ENCODE results near the gene FBXO47. TPM values are rescaled to one million over a fixed set of nuclear protein-coding genes. Genes with fewer than 3 reads are reported as not detected.

FBXO47 gene
- total and polyA plus RNA-seq, 2 donors (not counting 1 experiment from before 2014, with no cell fraction given), result not detected

GRCh38 chr17:38970804-38971203 lies 3.6 kb upstream of the FBXO47 start:
- H3K9ac ChIP-seq (ENCODE audit: low read length), result no peak overlapping the region
- H3K9me3 Mint-ChIP-seq (ENCODE audit: insufficient read depth), result no peaks in the 10 kb centered on the region
- no peak for DNase-seq
- 89% methylated on average over 5 of the region's 5 CpGs for WGBS (ENCODE audit: insufficient coverage)
- H3K27ac ChIP-seq (ENCODE audit: low read length in 2 of 2), result no peak overlapping the region
- H3K4me3 ChIP-seq (ENCODE audit: control extremely low read depth in 1 of 5, extremely low read depth in 1 of 5, insufficient read depth in 1 of 5, low read depth in 2 of 5, low read length in 4 of 5), result no peak overlapping the region
- H3K79me2 ChIP-seq (ENCODE audit: control insufficient read depth, insufficient read depth, low read length), result no peaks in the 10 kb centered on the region
- intact Hi-C loops (cut with micrococcal nuclease), result no loop called here
- H3K9me3 ChIP-seq (ENCODE audit: control extremely low read depth in 1 of 3, control insufficient read depth in 2 of 3, insufficient read depth in 1 of 3, low read length in 2 of 3), result no peaks in the 10 kb centered on the region
- H3K4me3 Mint-ChIP-seq, result no peak overlapping the region
- H3K4me2 ChIP-seq (replicated peaks; ENCODE audit: low read depth, low read length, poor library complexity, severe bottlenecking), result no peak overlapping the region
- TF ChIP-seq CTCF (IDR thresholded peaks at IDR 0.05) (no peak), EZH2 (IDR thresholded peaks at IDR 0.05; ENCODE audit: borderline replicate concordance, insufficient read depth, low read depth, low read length, poor library complexity, severe bottlenecking) (no peak)
- H3K4me1 Mint-ChIP-seq, result peaks cover 7% of the 10 kb centered on the region
- no peaks in the 10 kb centered on the region for H4K20me1 ChIP-seq (ENCODE audit: control insufficient read depth, insufficient read depth, low read length, poor library complexity, severe bottlenecking)
- ATAC-seq (ENCODE audit: low read depth), result no peak
- ChIA-PET POLR2A (no interaction called here), CTCF (interaction anchor here (4.6 kb wide), 1 partner anchor 12 kb away, joined by 22 read pairs; no protein-coding TSS in a partner anchor)
- peaks cover 6% of the 10 kb centered on the region for H3K27me3 Mint-ChIP-seq
- peaks cover 0 to 13% of the 10 kb centered on the region in 2 donors for H3K4me1 ChIP-seq (ENCODE audit: control insufficient read depth in 2 of 2, insufficient read depth in 2 of 2, low read length in 2 of 2)
- H3K36me3 ChIP-seq (replicated peaks in 1 of 2; ENCODE audit: control extremely low read depth in 1 of 2, control insufficient read depth in 1 of 2, extremely low read depth in 1 of 2, insufficient read depth in 2 of 2, low read length in 1 of 2), result no peaks in the 10 kb centered on the region
- no peaks in the 10 kb centered on the region for H3K27me3 ChIP-seq (replicated peaks in 1 of 4; ENCODE audit: control extremely low read depth in 1 of 4, control insufficient read depth in 3 of 4, insufficient read depth in 4 of 4, low read length in 3 of 4)
- H3K27ac Mint-ChIP-seq, result no peak overlapping the region
- H2AFZ ChIP-seq (ENCODE audit: insufficient read depth, low read depth, low read length, poor library complexity, severe bottlenecking), result no peak overlapping the region

GRCh38 chr17:38970128-38970527 lies 2.9 kb upstream of the FBXO47 start:
- WGBS (ENCODE audit: insufficient coverage), result 87% methylated on average over 3 of the region's 4 CpGs
- ATAC-seq (ENCODE audit: low read depth), result no peak

More at GRCh38 chr17:38970128-38970527, 2.9 kb upstream of the FBXO47 start:
- no peaks in the 10 kb centered on the region for H3K27me3 ChIP-seq (replicated peaks in 1 of 4; ENCODE audit: control extremely low read depth in 1 of 4, control insufficient read depth in 3 of 4, insufficient read depth in 4 of 4, low read length in 3 of 4)
- no peak overlapping the region for H2AFZ ChIP-seq (ENCODE audit: insufficient read depth, low read depth, low read length, poor library complexity, severe bottlenecking)
- peaks cover 7% of the 10 kb centered on the region for H3K4me1 Mint-ChIP-seq
- H3K4me2 ChIP-seq (replicated peaks; ENCODE audit: low read depth, low read length, poor library complexity, severe bottlenecking), result no peak overlapping the region
- no peaks in the 10 kb centered on the region for H3K9me3 ChIP-seq (ENCODE audit: control extremely low read depth in 1 of 3, control insufficient read depth in 2 of 3, insufficient read depth in 1 of 3, low read length in 2 of 3)
- no peak for DNase-seq
- TF ChIP-seq CTCF (IDR thresholded peaks at IDR 0.05) (no peak), EZH2 (IDR thresholded peaks at IDR 0.05; ENCODE audit: borderline replicate concordance, insufficient read depth, low read depth, low read length, poor library complexity, severe bottlenecking) (no peak)
- ChIA-PET POLR2A (no interaction called here), CTCF (interaction anchor here (1.6 kb wide), 1 partner anchor 13 kb away, joined by 5 read pairs; no protein-coding TSS in a partner anchor)
- no peaks in the 10 kb centered on the region for H3K36me3 ChIP-seq (replicated peaks in 1 of 2; ENCODE audit: control extremely low read depth in 1 of 2, control insufficient read depth in 1 of 2, extremely low read depth in 1 of 2, insufficient read depth in 2 of 2, low read length in 1 of 2)
- no peak overlapping the region for H3K4me3 ChIP-seq (ENCODE audit: control extremely low read depth in 1 of 5, extremely low read depth in 1 of 5, insufficient read depth in 1 of 5, low read depth in 2 of 5, low read length in 4 of 5)
- H3K4me1 ChIP-seq (ENCODE audit: control insufficient read depth in 2 of 2, insufficient read depth in 2 of 2, low read length in 2 of 2), result peaks cover 0 to 13% of the 10 kb centered on the region in 2 donors
- no peak overlapping the region for H3K9ac ChIP-seq (ENCODE audit: low read length)
- no peak overlapping the region for H3K4me3 Mint-ChIP-seq
- H3K27ac ChIP-seq (ENCODE audit: low read length in 2 of 2), result no peak overlapping the region
- H3K27ac Mint-ChIP-seq, result no peak overlapping the region
- no peaks in the 10 kb centered on the region for H3K79me2 ChIP-seq (ENCODE audit: control insufficient read depth, insufficient read depth, low read length)
- H4K20me1 ChIP-seq (ENCODE audit: control insufficient read depth, insufficient read depth, low read length, poor library complexity, severe bottlenecking), result no peaks in the 10 kb centered on the region
- intact Hi-C loops (cut with micrococcal nuclease), result no loop called here
- H3K27me3 Mint-ChIP-seq, result peaks cover 6% of the 10 kb centered on the region
- no peaks in the 10 kb centered on the region for H3K9me3 Mint-ChIP-seq (ENCODE audit: insufficient read depth)
